Gastrocnemius medialis (tissue), 4 donors: ENCODE measurements around the gene EDC3.

Experiments used
- CTCF ChIP-seq, 5 experiments: fragments of 450-650 bp in 3 of 5; fragments of 200-600 bp in 2 of 5; sonication (generic) in 2 of 5; IDR thresholded peaks in 4 of 5; conservative IDR thresholded peaks in 1 of 5; 1 replicate in 4 of 5; 2 replicates in 1 of 5; pipeline ENCODE4 v1.5.1; 2016 to 2019; ENCODE audit warnings: antibody characterized with exemption in 5 of 5, mild to moderate bottlenecking in 3 of 5, moderate library complexity in 3 of 5
- POLR2A ChIP-seq, 2 donors: fragments of 450-650 bp; IDR thresholded peaks; one replicate each; pipeline ENCODE4 v1.6.1; 2017; ENCODE audit warnings: antibody characterized with exemption in 2 of 2, mild to moderate bottlenecking in 2 of 2, moderate library complexity in 2 of 2

- TF ChIP-seq CTCF (IDR thresholded peaks at IDR 0.05 in 4 of 5, conservative IDR thresholded peaks at IDR 0.05 in 1 of 5) (no peak), POLR2A (IDR thresholded peaks at IDR 0.05) (no peak)
Observed at GRCh38 chr15:74603026-74603788, 92.6 kb downstream of the EDC3 start.
